Gastrocnemius medialis (tissue), 4 donors: Measurements from ENCODE around the gene NCKAP1. TPM values are rescaled to one million over a fixed set of nuclear protein-coding genes. Genes with fewer than 3 reads are reported as not detected.

ENCODE experiments used
- ATAC-seq, 2 donors: fragments of 150-250 bp; one replicate each; pipeline ENCODE4 v1.9.1; 2016
- DNase-seq, 2 donors: peaks; one replicate each; pipeline ENCODE4 v3.0.0-alpha.2; 2019
- H3K27ac ChIP-seq, 4 donors: fragments of 200-600 bp; sonication (generic); 1 replicate in 1 of 4; 2 replicates in 3 of 4; pipeline ENCODE4 v1.5.1; 2016 to 2018; ENCODE audit warnings: mild to moderate bottlenecking in 2 of 4, moderate library complexity in 1 of 4
- H3K27me3 ChIP-seq, 3 donors: fragments of 200-600 bp; sonication (generic) in 2 of 3; 1 replicate in 1 of 3; 2 replicates in 2 of 3; pipeline versions ENCODE4 v1.5.1 to v1.6.0; 2016 to 2019; ENCODE audit warnings: mild to moderate bottlenecking in 1 of 3, moderate library complexity in 1 of 3
- H3K36me3 ChIP-seq, 2 donors: fragments of 200-600 bp; sonication (generic) in 1 of 2; one replicate each; pipeline ENCODE4 v1.5.1; 2017 to 2018
- H3K4me1 ChIP-seq, 2 donors: fragments of 200-600 bp; sonication (generic) in 1 of 2; one replicate each; pipeline ENCODE4 v1.5.1; 2016 to 2017; ENCODE audit warnings: mild to moderate bottlenecking in 2 of 2
- H3K4me3 ChIP-seq, 4 donors: fragments of 200-600 bp; sonication (generic) in 3 of 4; 1 replicate in 1 of 4; 2 replicates in 3 of 4; pipeline ENCODE4 v1.5.1; 2016 to 2019; ENCODE audit warnings: mild to moderate bottlenecking in 2 of 4
- H3K9me3 ChIP-seq, 3 donors: fragments of 200-600 bp; sonication (generic) in 2 of 3; 1 replicate in 1 of 3; 2 replicates in 2 of 3; pipeline ENCODE4 v1.5.1; 2016 to 2019
- POLR2A ChIP-seq, 2 donors: fragments of 450-650 bp; IDR thresholded peaks; one replicate each; pipeline ENCODE4 v1.6.1; 2017; ENCODE audit warnings: antibody characterized with exemption in 2 of 2, mild to moderate bottlenecking in 2 of 2, moderate library complexity in 2 of 2
- in situ Hi-C, 4 donors: fragments of 200-750 bp; cut with MboI; loops; one replicate each; pipeline versions ENCODE4 v1.15.0 to v1.8.0; 2017; ENCODE audit warnings: low sequenced_read_pairs in 4 of 4
- intact Hi-C: fragments of 100-400 bp; cut with DNase I; formaldehyde crosslinking; loops from one replicate; pipeline ENCODE4 v1.15.1; 2023; ENCODE audit warnings: low total_unique reads
- total RNA-seq, 4 donors: library from RNA; depleted of rRNA; stranded (reverse); fragments of >200 nt; gene quantifications; one replicate each; pipeline versions ENCODE4 v1.1.0 to v1.2.3, GENCODE V29; 2016
- TF ChIP-seq, protein P1 (sequence below), 5 experiments: fragments of 450-650 bp in 3 of 5; fragments of 200-600 bp in 2 of 5; sonication (generic) in 2 of 5; IDR thresholded peaks in 4 of 5; conservative IDR thresholded peaks in 1 of 5; 1 replicate in 4 of 5; 2 replicates in 1 of 5; pipeline ENCODE4 v1.5.1; 2016 to 2019; ENCODE audit warnings: antibody characterized with exemption in 5 of 5, mild to moderate bottlenecking in 3 of 5, moderate library complexity in 3 of 5

NCKAP1 gene
- total RNA-seq, 4 donors from 2014 or later = 152 to 303 (median 168) TPM

GRCh38 chr2:182897137-182897536, 141.1 kb downstream of the NCKAP1 start:
- intact Hi-C loops (no loop called here), in situ Hi-C loops (no loop called here)
- Histone ChIP-seq H3K4me1 (no peaks in the 10 kb centered on the region), H3K27me3 (no peaks in the 10 kb centered on the region), H3K9me3 (no peaks in the 10 kb centered on the region), H3K27ac (no peak overlapping the region), H3K4me3 (no peak overlapping the region), H3K36me3 (no peaks in the 10 kb centered on the region)
- no peak for ATAC-seq
- TF ChIP-seq, protein P1, sequence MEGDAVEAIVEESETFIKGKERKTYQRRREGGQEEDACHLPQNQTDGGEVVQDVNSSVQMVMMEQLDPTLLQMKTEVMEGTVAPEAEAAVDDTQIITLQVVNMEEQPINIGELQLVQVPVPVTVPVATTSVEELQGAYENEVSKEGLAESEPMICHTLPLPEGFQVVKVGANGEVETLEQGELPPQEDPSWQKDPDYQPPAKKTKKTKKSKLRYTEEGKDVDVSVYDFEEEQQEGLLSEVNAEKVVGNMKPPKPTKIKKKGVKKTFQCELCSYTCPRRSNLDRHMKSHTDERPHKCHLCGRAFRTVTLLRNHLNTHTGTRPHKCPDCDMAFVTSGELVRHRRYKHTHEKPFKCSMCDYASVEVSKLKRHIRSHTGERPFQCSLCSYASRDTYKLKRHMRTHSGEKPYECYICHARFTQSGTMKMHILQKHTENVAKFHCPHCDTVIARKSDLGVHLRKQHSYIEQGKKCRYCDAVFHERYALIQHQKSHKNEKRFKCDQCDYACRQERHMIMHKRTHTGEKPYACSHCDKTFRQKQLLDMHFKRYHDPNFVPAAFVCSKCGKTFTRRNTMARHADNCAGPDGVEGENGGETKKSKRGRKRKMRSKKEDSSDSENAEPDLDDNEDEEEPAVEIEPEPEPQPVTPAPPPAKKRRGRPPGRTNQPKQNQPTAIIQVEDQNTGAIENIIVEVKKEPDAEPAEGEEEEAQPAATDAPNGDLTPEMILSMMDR (IDR thresholded peaks at IDR 0.05 in 4 of 5, conservative IDR thresholded peaks at IDR 0.05 in 1 of 5) = no peak
- no peak for TF ChIP-seq POLR2A (IDR thresholded peaks at IDR 0.05)
- DNase-seq = no peak

GRCh38 chr2:182895798-182896197, 142.5 kb downstream of the NCKAP1 start:
- peaks cover 0 to 8% of the 10 kb centered on the region in 2 donors for H3K4me1 ChIP-seq
- ATAC-seq = no peak
- no peaks in the 10 kb centered on the region for H3K36me3 ChIP-seq
- H3K9me3 ChIP-seq = no peaks in the 10 kb centered on the region
- intact Hi-C loops = no loop called here
- H3K27ac ChIP-seq = no peak overlapping the region
- in situ Hi-C loops = no loop called here
- H3K27me3 ChIP-seq = no peaks in the 10 kb centered on the region
- H3K4me3 ChIP-seq = no peak overlapping the region
- TF ChIP-seq, protein P1 (IDR thresholded peaks at IDR 0.05 in 4 of 5, conservative IDR thresholded peaks at IDR 0.05 in 1 of 5) = no peak
- TF ChIP-seq POLR2A (IDR thresholded peaks at IDR 0.05) = no peak
- DNase-seq = no peak

DNA sequence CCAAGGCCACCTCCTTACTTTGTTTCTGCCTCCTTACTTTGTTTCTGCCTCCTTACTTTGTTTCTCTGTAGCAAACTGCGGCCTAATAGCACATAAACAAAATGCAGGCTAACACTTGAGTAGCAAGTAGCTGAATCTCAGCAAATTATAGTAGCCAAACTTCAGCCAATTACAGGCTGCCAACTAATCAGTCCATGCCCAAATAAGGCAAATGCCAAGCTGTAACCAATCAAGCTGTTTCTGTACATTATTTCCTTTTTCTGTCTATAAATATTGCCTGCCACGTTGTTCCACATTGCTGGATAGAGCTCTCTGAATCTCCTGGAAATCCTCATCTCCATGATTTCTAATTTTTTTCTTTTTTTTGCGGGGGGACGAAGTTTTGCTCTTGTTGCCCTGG, 143.1 kb downstream of the NCKAP1 start:
- peaks cover 0 to 8% of the 10 kb centered on the region in 2 donors for H3K4me1 ChIP-seq
- in situ Hi-C loops = no loop called here
- no peaks in the 10 kb centered on the region for H3K27me3 ChIP-seq
- intact Hi-C loops = no loop called here
- no peak overlapping the region for H3K27ac ChIP-seq
- no peak for ATAC-seq
- H3K4me3 ChIP-seq = no peak overlapping the region
- TF ChIP-seq, protein P1 (IDR thresholded peaks at IDR 0.05 in 4 of 5, conservative IDR thresholded peaks at IDR 0.05 in 1 of 5) = no peak
- TF ChIP-seq POLR2A (IDR thresholded peaks at IDR 0.05) = no peak
- no peaks in the 10 kb centered on the region for H3K9me3 ChIP-seq
- H3K36me3 ChIP-seq = no peaks in the 10 kb centered on the region
- DNase-seq = no peak

DNA sequence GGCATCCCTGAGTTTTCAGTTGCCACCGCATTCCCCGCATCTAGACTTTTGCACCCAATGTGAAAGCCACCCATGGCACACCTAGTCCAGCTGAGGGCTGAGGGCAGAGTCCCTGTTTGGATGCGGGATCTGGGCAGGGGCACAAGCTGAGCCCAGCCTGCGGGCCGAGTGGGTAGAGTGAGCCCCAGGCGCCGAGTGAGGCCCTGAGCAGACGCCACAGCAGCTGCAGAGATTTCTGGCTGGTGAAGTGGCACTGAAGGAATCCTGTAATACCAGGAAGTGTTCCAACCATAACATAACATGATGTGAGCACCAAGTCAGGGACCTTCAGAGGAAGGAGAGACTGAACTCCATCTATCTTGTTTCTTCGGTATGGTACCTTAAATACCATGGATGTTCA, 144.1 kb downstream of the NCKAP1 start:
- no peak overlapping the region for H3K27ac ChIP-seq

More for the DNA sequence above, 144.1 kb downstream of the NCKAP1 start:
- in situ Hi-C loops = no loop called here
- H3K4me3 ChIP-seq = no peak overlapping the region
- no peaks in the 10 kb centered on the region for H3K9me3 ChIP-seq
- H3K4me1 ChIP-seq = peaks cover 0 to 8% of the 10 kb centered on the region in 2 donors
- TF ChIP-seq, protein P1 (IDR thresholded peaks at IDR 0.05 in 4 of 5, conservative IDR thresholded peaks at IDR 0.05 in 1 of 5) = no peak
- no peak for TF ChIP-seq POLR2A (IDR thresholded peaks at IDR 0.05)
- H3K36me3 ChIP-seq = no peaks in the 10 kb centered on the region
- intact Hi-C loops = no loop called here
- ATAC-seq (no peak), DNase-seq (no peak)
- no peaks in the 10 kb centered on the region for H3K27me3 ChIP-seq
